GM21390 (cell line): ENCODE results near the gene MCEMP1.
A peak's percentile ranks its signal among the peaks of the same experiment; 100 is the strongest.
"Not testable (repeated sequence)": the region's sequence is repeated elsewhere in the genome, so short reads cannot be mapped to it uniquely, and the experiment has no call there.

Source experiments
- ATAC-seq: cut with Tn5 transposase; IDR thresholded peaks from one replicate; pipeline ENCODE4 v1.9.1; 2021; ENCODE audit not compliant: unreplicated experiment

Gene MCEMP1

DNA sequence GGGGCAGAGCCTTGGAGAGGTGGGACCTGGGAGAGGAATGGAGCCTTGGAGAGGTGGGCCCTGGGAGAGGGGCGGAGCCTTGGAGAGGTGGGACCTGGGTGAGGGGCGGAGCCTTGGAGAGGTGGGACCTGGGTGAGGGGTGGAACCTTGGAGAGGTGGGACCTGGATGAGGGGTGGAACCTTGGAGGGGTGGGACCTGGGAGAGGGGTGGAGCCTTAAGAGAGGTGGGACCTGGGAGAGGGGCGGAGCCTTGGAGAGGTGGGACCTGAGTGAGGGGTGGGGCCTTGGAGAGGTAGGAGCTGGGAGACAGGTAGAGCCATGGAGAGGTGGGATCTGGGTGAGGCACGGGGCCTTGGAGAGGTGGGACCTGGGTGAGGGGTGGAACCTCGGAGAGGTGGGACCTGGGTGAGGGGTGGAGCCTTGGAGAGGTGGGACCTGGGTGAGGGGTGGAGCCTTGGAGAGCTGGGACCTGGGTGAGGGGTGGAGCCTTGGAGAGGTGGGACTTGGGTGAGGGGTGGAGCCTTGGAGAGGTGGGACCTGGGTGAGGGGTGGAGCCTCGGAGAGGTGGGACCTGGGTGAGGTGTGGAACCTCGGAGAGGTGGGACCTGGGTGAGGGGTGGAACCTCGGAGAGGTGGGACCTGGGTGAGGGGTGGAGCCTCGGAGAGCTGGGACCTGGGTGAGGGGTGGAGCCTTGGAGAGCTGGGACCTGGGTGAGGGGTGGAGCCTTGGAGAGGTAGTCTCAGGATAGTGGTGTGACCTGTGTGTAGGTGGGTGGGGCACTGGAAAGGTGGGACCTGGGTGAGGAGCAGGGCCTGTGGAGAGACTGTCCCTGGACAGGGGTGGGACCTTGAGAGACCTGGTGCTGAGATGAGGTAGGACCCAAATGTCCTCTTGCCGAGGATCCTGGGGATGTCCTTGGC is 33.0 kb upstream of the MCEMP1 start:
- not testable (repeated sequence) for ATAC-seq

DNA sequence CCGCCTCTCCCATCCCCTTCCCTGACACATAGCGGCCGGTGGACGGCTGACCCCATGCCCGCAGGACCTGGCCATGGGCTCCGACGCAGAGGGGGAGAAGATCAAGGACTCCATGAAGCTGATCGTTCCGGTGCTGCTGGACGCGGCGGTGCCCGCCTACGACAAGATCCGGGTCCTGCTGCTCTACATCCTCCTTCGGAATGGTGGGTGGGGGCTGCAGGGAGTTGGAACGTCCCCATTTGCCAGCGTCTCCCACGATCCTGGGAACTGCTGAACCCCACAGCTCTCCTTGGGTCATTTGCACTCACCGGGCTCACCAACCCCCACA is 32.4 kb upstream of the MCEMP1 start:
- ATAC-seq, result no peak

DNA sequence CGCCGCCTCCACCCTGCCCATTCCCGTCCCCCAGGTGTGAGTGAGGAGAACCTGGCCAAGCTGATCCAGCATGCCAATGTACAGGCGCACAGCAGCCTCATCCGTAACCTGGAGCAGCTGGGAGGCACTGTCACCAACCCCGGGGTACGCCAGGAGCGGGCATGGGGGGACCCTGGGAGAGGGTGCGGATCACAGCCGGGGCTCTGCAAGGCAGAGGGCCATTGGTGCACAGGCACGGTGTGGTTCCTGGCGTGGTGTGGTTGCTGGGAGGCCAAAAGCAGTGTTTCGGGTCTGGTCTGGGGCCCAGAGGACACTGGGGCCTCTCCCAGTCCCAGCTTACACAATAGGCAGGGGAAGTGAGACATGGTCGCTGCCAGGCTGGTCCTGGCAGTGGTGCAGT is 31.7 kb upstream of the MCEMP1 start:
- ATAC-seq, result no peak

DNA sequence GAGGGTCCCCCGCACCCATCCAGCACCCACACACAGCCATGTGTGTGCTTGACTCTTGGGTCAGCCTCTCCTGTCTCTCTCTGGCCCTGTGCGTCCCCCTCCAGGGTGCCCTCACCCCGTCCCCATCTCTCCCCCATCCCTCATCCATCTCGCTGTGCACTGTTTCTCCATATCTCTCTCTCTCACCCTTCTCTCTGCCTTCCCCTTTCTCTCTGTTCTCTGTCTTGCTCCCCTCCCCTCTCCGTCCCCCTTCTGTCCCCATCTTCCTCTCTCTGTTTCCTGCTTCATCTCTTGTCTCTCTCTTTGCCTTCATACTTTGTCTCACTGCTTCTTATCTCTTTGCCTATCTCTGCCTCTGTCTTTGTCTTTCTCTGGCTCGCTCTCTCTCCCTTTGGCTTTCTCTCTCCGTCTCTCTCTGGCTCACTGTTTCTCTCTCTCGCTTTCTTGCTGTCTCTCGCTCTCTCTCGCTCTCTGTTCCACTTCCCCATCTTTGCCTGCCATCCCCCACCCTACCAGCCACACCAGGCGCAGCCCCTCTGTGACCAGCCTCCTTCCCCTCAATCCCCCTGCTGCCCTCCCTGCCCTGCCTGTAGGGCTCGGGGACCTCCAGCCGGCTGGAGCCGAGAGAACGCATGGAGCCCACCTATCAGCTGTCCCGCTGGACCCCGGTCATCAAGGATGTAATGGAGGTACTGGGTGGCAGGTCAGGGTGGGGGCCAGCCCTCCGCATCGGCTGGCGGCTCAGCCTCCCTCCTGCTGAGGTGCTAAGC is 31.0 kb upstream of the MCEMP1 start:
- no peak for ATAC-seq

DNA sequence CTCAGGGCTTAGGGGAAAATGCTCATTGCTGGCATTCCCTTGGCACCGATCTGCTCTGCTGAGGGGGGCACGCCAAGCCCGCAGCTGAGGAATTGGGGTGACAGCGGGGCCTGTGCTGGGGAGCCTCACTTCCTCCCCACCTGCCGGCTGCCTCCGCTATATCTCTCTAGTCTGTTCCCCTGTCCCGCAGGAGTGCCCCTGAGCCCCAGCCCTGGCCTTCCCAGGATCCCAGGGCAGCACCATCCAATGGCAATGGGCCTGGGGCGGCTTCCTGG is 30.5 kb upstream of the MCEMP1 start:
- ATAC-seq, result no peak

DNA sequence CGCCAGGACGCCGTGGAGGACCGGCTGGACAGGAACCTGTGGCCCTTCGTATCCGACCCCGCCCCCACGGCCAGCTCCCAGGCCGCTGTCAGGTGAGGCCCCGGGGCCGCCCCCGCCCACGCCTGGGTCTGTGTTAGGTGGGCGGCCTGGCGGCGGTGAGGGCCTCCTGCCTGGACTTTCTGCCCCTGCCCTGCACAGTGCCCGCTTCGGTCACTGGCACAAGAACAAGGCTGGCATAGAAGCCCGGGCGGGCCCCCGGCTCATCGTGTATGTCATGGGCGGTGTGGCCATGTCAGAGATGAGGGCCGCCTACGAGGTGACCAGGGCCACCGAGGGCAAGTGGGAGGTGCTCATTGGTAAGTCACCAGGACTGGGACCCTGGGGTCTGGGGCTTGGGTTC is 29.7 kb upstream of the MCEMP1 start:
- ATAC-seq, result no peak

DNA sequence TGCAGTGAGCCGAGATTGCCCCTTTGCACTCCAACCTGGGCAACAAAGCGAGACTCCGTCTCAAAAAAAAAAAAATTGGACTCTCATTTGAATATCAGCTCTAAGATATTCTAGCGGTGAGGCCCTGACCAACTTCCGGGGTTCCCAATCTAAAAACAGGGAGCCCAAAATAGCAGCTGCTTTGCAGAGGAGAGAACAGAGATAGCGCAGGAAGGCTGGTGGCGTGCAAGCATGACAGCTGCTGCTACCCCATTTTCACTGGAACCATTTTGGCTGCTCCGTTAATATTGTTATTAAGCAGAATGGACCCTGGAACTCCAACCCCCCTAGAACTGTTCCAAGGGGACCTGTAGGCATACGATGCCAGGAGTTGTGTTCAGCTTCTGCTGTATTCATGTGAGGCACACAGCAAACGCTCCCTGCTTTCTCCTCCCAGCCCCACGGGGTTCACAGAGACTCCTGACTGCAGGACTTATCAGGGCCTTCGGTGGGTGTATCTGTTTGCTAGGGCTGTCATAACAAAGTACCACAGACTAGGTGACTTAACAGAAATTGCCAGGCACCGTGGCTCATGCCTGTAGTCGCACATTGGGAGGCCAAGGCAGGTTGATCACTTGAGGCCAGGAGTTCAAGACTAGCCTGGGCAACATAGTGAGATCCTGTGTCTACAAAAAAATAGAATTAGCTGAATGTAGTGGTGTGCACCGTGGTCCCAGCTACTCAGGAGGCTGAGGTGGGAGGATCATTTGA is 28.4 kb upstream of the MCEMP1 start:
- no peak for ATAC-seq

DNA sequence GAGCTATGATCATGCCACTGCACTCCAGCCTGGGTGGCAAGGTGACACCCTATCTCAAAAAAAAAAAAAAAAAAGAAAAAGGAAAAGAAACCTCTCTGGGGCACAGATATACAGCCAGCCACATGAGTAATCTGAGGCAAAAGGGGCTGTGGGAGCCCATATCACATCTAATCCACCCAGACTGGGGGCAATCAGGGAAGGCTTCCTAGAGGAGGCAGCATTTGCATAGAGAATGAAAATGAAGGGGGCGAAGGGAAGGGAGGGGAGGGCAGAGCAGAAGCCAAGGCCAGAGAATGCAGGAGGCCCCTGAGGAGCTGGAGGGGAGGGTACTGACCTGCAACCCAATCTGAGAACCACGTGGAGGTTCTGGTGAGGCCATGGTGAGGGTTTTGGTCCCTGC is 26.7 kb upstream of the MCEMP1 start:
- ATAC-seq, result no peak

DNA sequence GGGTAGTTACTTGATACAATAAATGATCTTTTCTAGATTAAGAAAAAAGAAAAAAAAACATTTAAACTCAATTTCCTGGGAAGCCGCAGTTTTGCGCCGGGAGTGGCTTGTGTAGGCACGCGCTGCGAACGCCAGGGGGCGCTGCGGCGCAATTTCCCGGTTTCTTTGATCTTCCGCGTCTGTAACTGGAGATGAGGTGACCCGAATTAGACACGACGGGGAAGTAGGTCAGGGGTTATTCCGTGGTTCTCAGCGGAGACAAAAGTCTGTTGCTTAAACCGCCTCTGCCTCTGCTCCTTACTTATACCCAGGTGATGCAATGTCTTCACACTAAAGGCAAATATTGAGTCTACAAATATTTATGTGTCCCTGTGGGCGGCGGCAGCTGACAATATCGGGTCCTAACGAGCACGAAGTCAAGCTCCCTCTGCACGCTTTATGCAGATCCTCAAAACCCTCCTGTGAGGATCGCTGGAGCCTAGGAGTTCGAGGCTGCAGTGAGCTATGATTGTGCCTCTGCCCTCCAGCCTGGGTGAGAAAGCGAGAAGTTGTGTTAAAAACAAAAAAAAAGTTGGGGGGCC is 24.7 kb upstream of the MCEMP1 start:
- no peak for ATAC-seq

DNA sequence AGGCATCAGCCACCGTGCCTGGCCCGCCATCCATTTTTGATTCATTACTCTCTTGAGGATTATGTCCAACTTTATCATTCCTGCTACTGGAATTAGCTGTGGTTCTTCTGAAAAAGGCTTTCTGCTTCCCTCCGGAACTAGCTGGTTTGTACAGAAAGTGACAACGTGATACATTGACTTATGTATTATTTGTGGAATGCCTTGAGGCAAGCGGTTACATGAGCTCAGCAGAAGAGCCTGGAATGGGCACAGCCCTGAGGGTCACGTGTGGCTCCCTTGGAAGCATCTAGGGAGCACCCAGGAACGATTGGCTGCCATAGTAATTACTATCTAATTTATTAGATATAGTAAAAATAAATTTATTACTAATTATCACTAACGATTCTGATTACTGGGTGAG is 22.5 kb upstream of the MCEMP1 start:
- no peak for ATAC-seq

DNA sequence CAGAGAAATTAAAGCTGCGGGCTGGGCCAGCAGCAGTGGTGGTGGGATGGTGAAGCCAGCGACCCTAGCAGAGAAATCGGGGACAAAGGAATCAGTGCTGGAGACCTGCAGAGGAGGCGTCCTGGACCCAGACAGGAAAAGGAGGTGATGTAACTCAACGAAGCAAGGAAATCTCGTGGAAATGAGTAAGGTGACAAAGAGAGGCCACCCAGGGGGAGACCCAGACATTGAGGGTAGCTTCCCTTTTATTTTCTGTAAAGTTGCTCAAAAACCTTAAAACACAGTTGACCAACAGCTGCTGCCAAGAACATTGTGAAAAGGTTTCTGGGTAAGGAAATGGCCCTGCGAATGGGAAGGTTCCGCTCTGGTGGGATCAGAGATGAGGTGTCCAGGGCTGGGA is 21.3 kb upstream of the MCEMP1 start:
- ATAC-seq, result no peak

DNA sequence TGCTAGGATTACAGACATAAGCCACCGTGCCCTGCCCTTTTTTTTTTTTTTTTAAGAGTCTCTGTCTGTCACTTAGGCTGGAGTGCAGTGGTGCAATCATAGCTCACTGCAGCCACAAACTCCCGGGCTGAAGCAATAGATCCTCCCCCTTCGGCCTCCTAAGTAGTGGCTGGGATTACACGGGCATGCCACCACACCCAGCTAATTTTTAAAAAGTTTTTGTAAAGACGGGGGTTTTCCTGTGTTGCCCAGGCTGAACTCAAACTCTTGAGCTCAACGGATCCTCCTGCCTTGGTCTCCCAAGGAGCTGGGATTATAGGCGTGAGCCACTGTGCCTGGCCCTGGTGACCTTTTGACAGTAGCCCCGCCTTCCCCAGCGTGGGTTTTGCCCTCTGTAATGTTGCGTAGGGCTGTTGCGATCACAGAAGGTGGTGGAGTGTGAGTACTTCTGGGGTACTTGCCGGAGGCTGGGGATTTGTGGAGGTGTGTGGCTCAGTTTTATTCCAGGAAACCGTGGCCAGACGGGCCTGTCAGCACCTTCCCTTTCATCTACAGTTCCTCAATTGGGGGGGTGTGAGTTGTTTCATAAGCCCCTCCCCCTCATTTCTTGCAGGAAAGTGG is 19.6 kb upstream of the MCEMP1 start:
- no peak for ATAC-seq

DNA sequence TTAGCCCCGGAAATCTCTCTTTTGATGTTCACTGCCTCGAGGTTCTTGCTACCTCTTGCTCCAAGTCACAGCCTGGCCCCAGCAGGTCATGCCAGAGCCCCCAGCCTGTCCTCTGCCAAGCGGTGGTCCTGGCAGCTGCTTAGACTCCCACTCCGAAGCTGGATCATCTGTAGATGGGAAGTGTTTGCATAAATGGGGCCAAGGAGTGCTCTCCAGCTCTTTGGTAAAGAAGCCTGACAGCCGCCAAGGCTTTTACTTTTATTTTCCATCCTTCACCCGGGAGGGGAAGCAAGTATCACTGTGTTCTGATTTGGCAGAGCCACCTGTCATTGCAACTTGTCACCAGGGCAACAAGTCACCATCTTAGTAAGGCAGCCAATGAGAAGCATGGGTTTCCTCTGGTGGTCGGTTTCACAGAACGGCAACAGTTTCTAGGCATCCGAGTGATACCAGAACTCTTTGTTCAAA is 18.6 kb upstream of the MCEMP1 start:
- peak; percentile 65 for ATAC-seq

DNA sequence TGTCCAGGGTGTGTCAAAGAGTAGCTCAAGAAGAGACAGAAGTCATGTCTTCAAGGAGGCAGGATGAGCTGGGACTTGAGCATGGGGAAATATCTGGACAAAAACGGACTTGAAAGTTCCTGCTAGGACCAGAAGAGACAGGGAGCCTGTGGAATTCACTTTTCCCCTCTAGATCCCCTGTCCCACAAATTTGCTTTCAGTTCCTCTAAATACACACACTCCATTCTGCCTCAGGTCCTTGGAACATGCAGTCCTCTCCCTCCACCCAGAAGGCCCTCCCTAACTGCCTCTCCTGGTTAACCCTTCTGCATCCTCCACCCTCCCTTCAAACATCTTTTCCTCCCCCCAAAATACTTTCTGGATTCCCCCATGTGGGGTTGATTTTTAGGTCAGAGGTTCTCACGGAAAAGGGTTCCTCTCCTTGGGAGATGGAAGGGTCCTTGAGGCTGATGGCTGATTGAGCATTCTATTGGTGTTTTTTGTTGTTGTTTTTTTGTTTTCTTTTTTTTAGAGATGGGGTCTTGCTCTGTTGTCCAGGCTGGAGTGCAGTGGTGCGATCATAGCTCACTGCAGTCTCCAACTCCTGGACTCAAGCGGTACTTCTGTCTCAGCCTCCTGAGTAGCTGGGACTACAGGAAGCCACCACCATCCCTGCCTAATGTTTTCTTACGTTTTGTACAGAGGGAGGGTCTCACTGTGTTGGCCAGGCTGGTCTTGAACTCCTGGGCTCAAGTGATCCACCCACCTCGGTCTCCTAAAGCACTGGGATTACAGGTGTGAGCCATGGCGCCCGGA is 14.9 kb upstream of the MCEMP1 start:
- ATAC-seq, result no peak

DNA sequence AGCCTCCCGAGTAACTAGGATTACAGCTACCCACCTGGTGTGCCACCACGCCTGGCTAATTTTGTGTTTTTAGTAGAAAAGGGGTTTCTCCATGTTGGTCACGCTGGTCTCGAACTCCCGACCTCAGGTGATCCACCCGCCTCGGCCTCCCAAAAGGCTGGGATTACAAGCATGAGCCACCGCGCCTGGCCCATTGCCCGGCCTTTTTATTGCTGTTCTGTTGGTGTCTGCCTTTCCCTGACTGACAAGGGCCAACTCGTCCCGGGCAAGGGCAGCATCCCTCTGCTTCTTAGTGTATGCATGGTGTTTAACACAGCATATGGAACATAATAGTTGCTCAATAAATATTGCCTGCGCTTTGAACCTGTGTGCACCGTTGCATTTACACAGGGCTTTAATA is 14.2 kb upstream of the MCEMP1 start:
- ATAC-seq, result no peak

DNA sequence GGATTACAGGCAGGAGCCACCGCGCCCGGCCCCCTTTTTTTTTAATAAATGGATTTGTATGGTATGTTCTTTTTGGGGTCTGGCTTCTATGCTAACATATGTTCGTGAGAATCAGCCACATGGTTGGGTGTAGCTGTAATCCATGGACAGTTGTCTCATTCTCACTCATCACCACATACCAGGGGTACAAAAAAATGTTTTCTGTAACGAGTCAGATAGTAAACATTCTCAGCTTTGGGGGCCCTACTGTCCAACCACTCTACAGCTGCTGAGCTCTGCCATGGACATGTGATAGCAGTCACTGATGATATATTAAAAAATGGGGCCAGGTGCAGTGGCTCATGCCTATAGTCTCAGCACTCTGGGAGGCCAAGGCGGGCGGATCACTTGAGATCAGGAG is 13.2 kb upstream of the MCEMP1 start:
- no peak for ATAC-seq

DNA sequence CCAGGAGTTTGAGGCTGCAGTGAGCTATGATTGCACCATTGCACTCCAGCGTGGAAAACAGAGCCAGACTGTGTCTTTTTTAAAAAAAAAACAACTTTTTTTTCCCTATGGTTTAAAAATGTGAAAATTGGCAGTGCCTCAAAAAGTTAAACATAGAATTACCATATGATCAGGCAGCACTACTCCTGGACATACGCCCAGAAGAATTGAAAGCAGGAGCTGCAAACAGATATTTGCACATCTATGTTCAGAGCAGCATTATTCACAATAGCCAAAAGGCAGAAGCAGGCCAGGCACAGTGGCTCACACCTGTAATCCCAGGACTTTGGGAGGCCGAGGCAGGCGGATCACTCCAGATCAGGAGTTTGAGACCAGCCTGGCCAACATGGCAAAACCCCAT is 11.8 kb upstream of the MCEMP1 start:
- no peak for ATAC-seq

DNA sequence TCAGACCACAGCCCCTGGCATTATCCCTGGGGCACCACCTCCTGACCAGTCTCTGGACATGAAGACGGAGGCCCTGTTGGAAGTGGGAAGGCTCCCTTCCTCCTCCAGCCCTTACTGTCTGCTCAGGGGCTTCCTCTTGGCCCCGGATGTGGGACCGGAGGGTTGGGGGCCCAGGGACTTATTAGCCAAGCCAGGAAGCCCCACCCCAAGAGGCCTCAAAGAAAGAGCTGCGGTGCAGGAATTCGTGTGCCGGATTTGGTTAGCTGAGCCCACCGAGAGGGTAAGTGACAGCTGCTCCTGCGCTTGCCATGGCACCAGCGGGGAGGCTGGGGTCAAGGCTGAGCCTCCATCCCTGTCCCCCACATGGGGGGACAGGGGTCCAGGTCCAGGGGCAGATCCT is 8.0 kb upstream of the MCEMP1 start, which contains the start of gene RETN:
Gene RETN, plus strand, starts transcription at position 208 of the 400 bp plus-strand sequence. CDS start 278 bp downstream, outside the sequence.
- no peak for ATAC-seq

DNA sequence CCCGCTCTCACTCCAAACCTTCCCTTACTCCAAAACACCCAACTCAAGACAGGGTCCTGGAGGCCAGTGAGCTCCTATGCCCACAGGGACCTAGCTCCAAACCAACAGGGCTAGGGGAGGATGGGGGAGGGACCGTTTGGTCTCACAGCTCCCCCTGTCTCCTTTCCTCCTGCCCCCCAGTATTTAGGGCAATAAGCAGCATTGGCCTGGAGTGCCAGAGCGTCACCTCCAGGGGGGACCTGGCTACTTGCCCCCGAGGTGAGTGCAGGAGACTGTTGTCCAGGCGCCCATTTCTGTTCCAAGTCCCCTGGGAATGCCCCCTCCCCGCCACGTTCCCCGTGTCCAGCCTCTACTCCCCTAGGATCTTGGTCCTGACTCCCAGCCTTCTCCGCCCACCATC is 7.2 kb upstream of the MCEMP1 start:
- ATAC-seq, result no peak

DNA sequence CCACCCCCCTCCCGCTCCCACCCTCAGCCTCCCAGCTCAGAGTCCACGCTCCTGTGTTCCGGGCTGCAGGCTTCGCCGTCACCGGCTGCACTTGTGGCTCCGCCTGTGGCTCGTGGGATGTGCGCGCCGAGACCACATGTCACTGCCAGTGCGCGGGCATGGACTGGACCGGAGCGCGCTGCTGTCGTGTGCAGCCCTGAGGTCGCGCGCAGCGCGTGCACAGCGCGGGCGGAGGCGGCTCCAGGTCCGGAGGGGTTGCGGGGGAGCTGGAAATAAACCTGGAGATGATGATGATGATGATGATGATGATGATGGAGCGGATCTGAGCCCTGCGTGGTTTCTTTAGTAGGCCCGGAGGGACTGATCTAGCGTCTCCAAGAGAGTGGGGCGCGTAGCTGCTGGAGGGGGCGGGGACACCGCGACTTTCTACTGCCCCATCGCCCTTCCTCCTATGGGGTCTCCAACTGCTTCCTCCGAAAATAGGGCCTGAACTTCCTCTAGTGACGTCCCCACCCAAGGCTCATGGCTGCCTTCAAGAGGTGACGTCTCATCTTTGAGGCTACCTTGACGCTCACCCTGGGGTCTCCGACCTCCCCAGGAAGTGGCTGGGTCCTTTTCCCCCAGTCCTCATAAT is 6.6 kb upstream of the MCEMP1 start:
- ATAC-seq, result no peak
